TTC549 (cell line): ENCODE results near the gene FAM107B.

Experiments used
- FAIRE-seq: peaks from 2 replicates; lab custom pipeline; 2012; peaks lifted over from hg19 to GRCh38; lab: Jason Lieb, UNC

Gene FAM107B

GRCh38 chr10:14489522-14490177 is 285.0 kb downstream of the FAM107B start:
- no peak for FAIRE-seq

GRCh38 chr10:14487488-14487883 is 287.2 kb downstream of the FAM107B start:
- no peak for FAIRE-seq

GRCh38 chr10:14486777-14487487 is 287.8 kb downstream of the FAM107B start:
- no peak for FAIRE-seq

- no peak for FAIRE-seq
These were observed 288.7 kb downstream of the FAM107B start for GRCh38 chr10:14485986-14486385.

GRCh38 chr10:14483417-14483816 is 291.3 kb downstream of the FAM107B start:
- no peak for FAIRE-seq

- no peak for FAIRE-seq
These were observed 292.9 kb downstream of the FAM107B start for GRCh38 chr10:14481752-14482151.

- no peak for FAIRE-seq
These were observed 293.7 kb downstream of the FAM107B start for GRCh38 chr10:14481014-14481413.

- peak; percentile 33 for FAIRE-seq
These were observed 296.1 kb downstream of the FAM107B start for GRCh38 chr10:14478604-14479003.

- FAIRE-seq: no peak
These were observed 296.5 kb downstream of the FAM107B start for GRCh38 chr10:14478201-14478600.

- FAIRE-seq: no peak
These were observed 297.3 kb downstream of the FAM107B start for GRCh38 chr10:14477408-14477710.

GRCh38 chr10:14476641-14477407 is 297.9 kb downstream of the FAM107B start:
- FAIRE-seq: no peak

GRCh38 chr10:14476006-14476405 is 298.7 kb downstream of the FAM107B start:
- no peak for FAIRE-seq

- no peak for FAIRE-seq
These were observed 300.0 kb downstream of the FAM107B start for GRCh38 chr10:14474656-14475055.

- FAIRE-seq: no peak
These were observed 303.8 kb downstream of the FAM107B start for GRCh38 chr10:14470920-14471319.

- FAIRE-seq: no peak
These were observed 306.0 kb downstream of the FAM107B start for GRCh38 chr10:14468726-14469125.
